ENCODE measurements around the gene RAB12. TPM values are rescaled to one million over a fixed set of nuclear protein-coding genes. Genes with fewer than 3 reads are reported as not detected.

RAB12 gene
- total RNA-seq, 4 donors from 2014 or later: 32.0 to 46.7 (median 39.1) TPM

- Histone ChIP-seq H3K4me1 (peaks cover 11 to 28% (median 14%) of the 10 kb centered on the region in 3 donors), H3K27ac (no peak overlapping the region), H3K36me3 (peaks cover 7 to 56% (median 14%) of the 10 kb centered on the region in 3 donors), H3K9me3 (no peaks in the 10 kb centered on the region), H3K4me3 (no peak overlapping the region), H3K27me3 (no peaks in the 10 kb centered on the region)
- intact Hi-C loops (cut with DNase I): no loop called here
- 87 to 88% methylated on average over 13 of the region's 13 CpGs for WGBS, 2 donors
- DNase-seq: no peak
- no peak for TF ChIP-seq POLR2A (IDR thresholded peaks at IDR 0.05)
- TF ChIP-seq, protein P1, sequence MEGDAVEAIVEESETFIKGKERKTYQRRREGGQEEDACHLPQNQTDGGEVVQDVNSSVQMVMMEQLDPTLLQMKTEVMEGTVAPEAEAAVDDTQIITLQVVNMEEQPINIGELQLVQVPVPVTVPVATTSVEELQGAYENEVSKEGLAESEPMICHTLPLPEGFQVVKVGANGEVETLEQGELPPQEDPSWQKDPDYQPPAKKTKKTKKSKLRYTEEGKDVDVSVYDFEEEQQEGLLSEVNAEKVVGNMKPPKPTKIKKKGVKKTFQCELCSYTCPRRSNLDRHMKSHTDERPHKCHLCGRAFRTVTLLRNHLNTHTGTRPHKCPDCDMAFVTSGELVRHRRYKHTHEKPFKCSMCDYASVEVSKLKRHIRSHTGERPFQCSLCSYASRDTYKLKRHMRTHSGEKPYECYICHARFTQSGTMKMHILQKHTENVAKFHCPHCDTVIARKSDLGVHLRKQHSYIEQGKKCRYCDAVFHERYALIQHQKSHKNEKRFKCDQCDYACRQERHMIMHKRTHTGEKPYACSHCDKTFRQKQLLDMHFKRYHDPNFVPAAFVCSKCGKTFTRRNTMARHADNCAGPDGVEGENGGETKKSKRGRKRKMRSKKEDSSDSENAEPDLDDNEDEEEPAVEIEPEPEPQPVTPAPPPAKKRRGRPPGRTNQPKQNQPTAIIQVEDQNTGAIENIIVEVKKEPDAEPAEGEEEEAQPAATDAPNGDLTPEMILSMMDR (IDR thresholded peaks at IDR 0.05): no peak
These were observed 16.3 kb downstream of the RAB12 start for GRCh38 chr18:8625461-8626092.

- no peak overlapping the region for H3K27ac ChIP-seq
- no peaks in the 10 kb centered on the region for H3K9me3 ChIP-seq
- no peak for DNase-seq
- TF ChIP-seq POLR2A (IDR thresholded peaks at IDR 0.05): no peak
- TF ChIP-seq, protein P1 (IDR thresholded peaks at IDR 0.05): no peak
- H3K36me3 ChIP-seq: peaks cover 7 to 66% (median 14%) of the 10 kb centered on the region in 3 donors
- H3K4me1 ChIP-seq: peaks cover 9 to 18% (median 11%) of the 10 kb centered on the region in 3 donors
- WGBS, 2 donors: 91 to 92% methylated on average over 6 of the region's 6 CpGs
- H3K4me3 ChIP-seq: no peak overlapping the region
- H3K27me3 ChIP-seq: no peaks in the 10 kb centered on the region
- intact Hi-C loops (cut with DNase I): no loop called here
These were observed 17.3 kb downstream of the RAB12 start for GRCh38 chr18:8626414-8627106.

DNA sequence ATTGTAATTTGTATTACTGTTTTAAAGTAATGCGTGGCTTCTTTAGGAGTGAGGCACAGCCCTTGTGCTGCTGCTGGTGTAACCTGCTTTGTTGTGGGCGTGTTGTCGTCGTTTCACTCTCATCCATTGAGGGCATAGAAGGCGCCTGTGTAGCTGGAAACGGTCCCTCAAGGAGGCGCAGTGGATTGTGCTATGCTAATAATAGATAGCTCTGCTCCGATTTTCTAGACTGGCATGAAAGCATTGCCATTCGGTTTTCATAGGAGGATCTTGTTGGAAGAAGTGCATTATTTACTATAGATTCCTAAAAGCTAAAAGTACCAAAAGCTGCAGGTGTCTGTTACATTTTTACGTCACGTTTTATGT, 17.9 kb downstream of the RAB12 start:
- Histone ChIP-seq H3K9me3 (no peaks in the 10 kb centered on the region), H3K27ac (no peak overlapping the region), H3K4me3 (no peak overlapping the region), H3K4me1 (peaks cover 9 to 17% (median 11%) of the 10 kb centered on the region in 3 donors), H3K27me3 (no peaks in the 10 kb centered on the region), H3K36me3 (peaks cover 7 to 70% (median 14%) of the 10 kb centered on the region in 3 donors)
- intact Hi-C loops (cut with DNase I): no loop called here
- WGBS, 2 donors: 78 to 82% methylated on average over 11 of the region's 11 CpGs
- DNase-seq: no peak
- TF ChIP-seq, protein P1 (IDR thresholded peaks at IDR 0.05): no peak
- no peak for TF ChIP-seq POLR2A (IDR thresholded peaks at IDR 0.05)

- intact Hi-C loops (cut with DNase I): no loop called here
- Histone ChIP-seq H3K36me3 (peaks cover 7 to 71% (median 14%) of the 10 kb centered on the region in 3 donors), H3K9me3 (no peaks in the 10 kb centered on the region), H3K27ac (no peak overlapping the region), H3K27me3 (no peaks in the 10 kb centered on the region), H3K4me1 (peaks cover 9 to 16% (median 11%) of the 10 kb centered on the region in 3 donors), H3K4me3 (no peak overlapping the region)
- WGBS, 2 donors: 79 to 96% methylated on average over 4 of the region's 4 CpGs
- TF ChIP-seq, protein P1 (IDR thresholded peaks at IDR 0.05): no peak
- no peak for DNase-seq
These were observed 18.3 kb downstream of the RAB12 start for GRCh38 chr18:8627540-8627939.

GRCh38 chr18:8629602-8630001, 20.4 kb downstream of the RAB12 start:
- peaks cover 14 to 86% (median 14%) of the 10 kb centered on the region in 3 donors for H3K36me3 ChIP-seq
- intact Hi-C loops (cut with DNase I): no loop called here
- TF ChIP-seq, protein P1 (IDR thresholded peaks at IDR 0.05): no peak
- TF ChIP-seq POLR2A (IDR thresholded peaks at IDR 0.05): no peak

More at GRCh38 chr18:8629602-8630001, 20.4 kb downstream of the RAB12 start:
- Histone ChIP-seq H3K4me1 (no peaks in the 10 kb centered on the region), H3K9me3 (no peaks in the 10 kb centered on the region), H3K27ac (no peak overlapping the region), H3K4me3 (no peak overlapping the region), H3K27me3 (no peaks in the 10 kb centered on the region)
- DNase-seq: no peak
- WGBS, 2 donors: 100% methylated on average over 3 of the region's 3 CpGs

Data from esophagus squamous epithelium (tissue), 5 donors.